Sigmoid colon (tissue), 7 donors: ENCODE measurements around the gene AMN1. TPM values are rescaled to one million over a fixed set of nuclear protein-coding genes. Genes with fewer than 3 reads are reported as not detected.

Experiments used
- DNase-seq: peaks from one replicate; pipeline ENCODE4 v3.0.0-alpha.2; 2019
- H3K27ac ChIP-seq, 4 donors: fragments of 200-600 bp; sonication (generic); one replicate each; pipeline ENCODE4 v1.5.1; 2016 to 2019; ENCODE audit warnings: mild to moderate bottlenecking in 1 of 4
- H3K27me3 ChIP-seq, 3 donors: fragments of 200-600 bp; sonication (generic); one replicate each; pipeline ENCODE4 v1.5.1; 2019; ENCODE audit warnings: mild to moderate bottlenecking in 1 of 3
- H3K36me3 ChIP-seq, 4 donors: fragments of 200-600 bp; sonication (generic); one replicate each; pipeline ENCODE4 v1.5.1; 2016 to 2019
- H3K4me1 ChIP-seq, 4 donors: fragments of 200-600 bp; sonication (generic); one replicate each; pipeline ENCODE4 v1.5.1; 2017 to 2019
- H3K4me3 ChIP-seq, 4 donors: fragments of 200-600 bp; sonication (generic); one replicate each; pipeline ENCODE4 v1.5.1; 2017 to 2019; ENCODE audit warnings: mild to moderate bottlenecking in 2 of 4, moderate library complexity in 1 of 4
- H3K9me3 ChIP-seq, 4 donors: fragments of 200-600 bp in 3 of 4; sonication (generic) in 3 of 4; one replicate each; pipeline versions ENCODE4 v1.5.1 to v1.6.1; 2013 to 2019
- EP300 ChIP-seq, 4 donors: sonication (generic); formaldehyde crosslinking; IDR thresholded peaks; one replicate each; pipeline ENCODE4 v1.6.1; 2017; ENCODE audit warnings: antibody characterized with exemption in 4 of 4
- POLR2A ChIP-seq, 2 donors: fragments of 450-650 bp; IDR thresholded peaks; one replicate each; pipeline ENCODE4 v1.6.1; 2016; ENCODE audit warnings: antibody characterized with exemption in 2 of 2, mild to moderate bottlenecking in 2 of 2, moderate library complexity in 2 of 2
- POLR2AphosphoS5 ChIP-seq, 4 donors: sonication (generic); formaldehyde crosslinking; IDR thresholded peaks; one replicate each; pipeline ENCODE4 v1.6.1; 2017; ENCODE audit warnings: antibody characterized with exemption in 4 of 4
- WGBS, 2 donors: extraction: QIAGEN DNeasy Blood & Tissue Kit; methylation state at CpG; one replicate each; pipeline ENCODE4 v1.1.7; 2013; 5-methylcytosine and 5-hydroxymethylcytosine counted together
- intact Hi-C: fragments of 100-400 bp; cut with DNase I; formaldehyde crosslinking; loops from one replicate; pipeline ENCODE4 v1.15.1; 2023
- polyA plus RNA-seq, 3 donors: library from polyadenylated mRNA; stranded (reverse); fragments of 200-250 nt; gene quantifications; one replicate each; pipeline ENCODE4 v1.2.3, GENCODE V29; 2013
- total RNA-seq, 4 donors: library from RNA; depleted of rRNA; stranded (reverse); fragments of >200 nt; gene quantifications; one replicate each; pipeline ENCODE4 v1.1.0, GENCODE V29; 2016
- TF ChIP-seq, protein P1 (sequence below), 4 experiments: fragments of 450-650 bp in 3 of 4; fragments of 200-600 bp in 1 of 4; IDR thresholded peaks; one replicate each; pipeline ENCODE4 v1.5.1; 2016 to 2019; ENCODE audit warnings: antibody characterized with exemption in 4 of 4, mild to moderate bottlenecking in 3 of 4, moderate library complexity in 2 of 4
- donor health status: healthy with polysubstance abuse.
- donor health status: Bipolar disorder and iron deficiency.
- donor health status: healthy.

The AMN1 gene
- total and polyA plus RNA-seq, 7 donors, result 2.4 to 13.2 (median 10.2) TPM

DNA sequence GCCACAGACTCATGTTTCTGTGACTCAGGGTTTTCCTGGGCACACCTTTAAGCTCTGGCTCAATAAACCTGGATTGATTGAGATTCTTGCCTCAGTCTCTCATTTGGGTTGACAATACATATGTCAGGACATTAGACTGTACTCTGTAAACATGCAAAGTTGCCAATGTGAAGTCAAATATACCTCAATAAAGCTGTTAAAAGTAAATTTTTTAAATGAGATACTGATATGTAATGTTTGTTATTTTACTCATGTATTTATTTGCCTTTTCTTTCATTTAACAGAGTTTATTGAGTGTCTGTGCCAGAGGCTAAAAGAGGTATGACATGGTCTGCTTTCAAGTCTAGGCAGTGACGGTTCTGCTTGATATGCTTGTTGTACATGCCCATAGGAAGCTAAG lies 73.0 kb downstream of the AMN1 start:
- DNase-seq, result no peak
- TF ChIP-seq EP300 (IDR thresholded peaks at IDR 0.05), result no peak
- TF ChIP-seq POLR2A (IDR thresholded peaks at IDR 0.05), result no peak
- no peak for TF ChIP-seq POLR2AphosphoS5 (IDR thresholded peaks at IDR 0.05)
- TF ChIP-seq, protein P1, sequence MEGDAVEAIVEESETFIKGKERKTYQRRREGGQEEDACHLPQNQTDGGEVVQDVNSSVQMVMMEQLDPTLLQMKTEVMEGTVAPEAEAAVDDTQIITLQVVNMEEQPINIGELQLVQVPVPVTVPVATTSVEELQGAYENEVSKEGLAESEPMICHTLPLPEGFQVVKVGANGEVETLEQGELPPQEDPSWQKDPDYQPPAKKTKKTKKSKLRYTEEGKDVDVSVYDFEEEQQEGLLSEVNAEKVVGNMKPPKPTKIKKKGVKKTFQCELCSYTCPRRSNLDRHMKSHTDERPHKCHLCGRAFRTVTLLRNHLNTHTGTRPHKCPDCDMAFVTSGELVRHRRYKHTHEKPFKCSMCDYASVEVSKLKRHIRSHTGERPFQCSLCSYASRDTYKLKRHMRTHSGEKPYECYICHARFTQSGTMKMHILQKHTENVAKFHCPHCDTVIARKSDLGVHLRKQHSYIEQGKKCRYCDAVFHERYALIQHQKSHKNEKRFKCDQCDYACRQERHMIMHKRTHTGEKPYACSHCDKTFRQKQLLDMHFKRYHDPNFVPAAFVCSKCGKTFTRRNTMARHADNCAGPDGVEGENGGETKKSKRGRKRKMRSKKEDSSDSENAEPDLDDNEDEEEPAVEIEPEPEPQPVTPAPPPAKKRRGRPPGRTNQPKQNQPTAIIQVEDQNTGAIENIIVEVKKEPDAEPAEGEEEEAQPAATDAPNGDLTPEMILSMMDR (IDR thresholded peaks at IDR 0.05), result no peak
- Histone ChIP-seq H3K27me3 (no peaks in the 10 kb centered on the region), H3K27ac (no peak overlapping the region), H3K4me1 (peaks cover 0 to 18% (median 12%) of the 10 kb centered on the region in 4 donors), H3K9me3 (no peaks in the 10 kb centered on the region), H3K4me3 (no peak overlapping the region), H3K36me3 (no peaks in the 10 kb centered on the region)
- intact Hi-C loops, result loop anchor here (5.0 kb wide), 2 partner anchors 328 to 1022 kb away; partner anchors contain the start of genes DNM1L and SINHCAF
- 90 to 91% methylated on average over 1 of the region's 1 CpG for WGBS, 2 donors

- WGBS, 2 donors, result 72 to 84% methylated on average over 4 of the region's 4 CpGs
- Histone ChIP-seq H3K4me1 (peaks cover 0 to 16% (median 11%) of the 10 kb centered on the region in 4 donors), H3K9me3 (no peaks in the 10 kb centered on the region), H3K27me3 (no peaks in the 10 kb centered on the region), H3K4me3 (no peak overlapping the region), H3K27ac (no peak overlapping the region), H3K36me3 (no peaks in the 10 kb centered on the region)
- TF ChIP-seq POLR2A (IDR thresholded peaks at IDR 0.05) (no peak), EP300 (IDR thresholded peaks at IDR 0.05) (no peak), POLR2AphosphoS5 (IDR thresholded peaks at IDR 0.05) (no peak)
- TF ChIP-seq, protein P1 (IDR thresholded peaks at IDR 0.05), result no peak
- intact Hi-C loops, result loop anchor here (5.0 kb wide), 2 partner anchors 328 to 1022 kb away; partner anchors contain the start of genes DNM1L and SINHCAF
- no peak for DNase-seq
These were observed 73.6 kb downstream of the AMN1 start for GRCh38 chr12:31655208-31655607.

DNA sequence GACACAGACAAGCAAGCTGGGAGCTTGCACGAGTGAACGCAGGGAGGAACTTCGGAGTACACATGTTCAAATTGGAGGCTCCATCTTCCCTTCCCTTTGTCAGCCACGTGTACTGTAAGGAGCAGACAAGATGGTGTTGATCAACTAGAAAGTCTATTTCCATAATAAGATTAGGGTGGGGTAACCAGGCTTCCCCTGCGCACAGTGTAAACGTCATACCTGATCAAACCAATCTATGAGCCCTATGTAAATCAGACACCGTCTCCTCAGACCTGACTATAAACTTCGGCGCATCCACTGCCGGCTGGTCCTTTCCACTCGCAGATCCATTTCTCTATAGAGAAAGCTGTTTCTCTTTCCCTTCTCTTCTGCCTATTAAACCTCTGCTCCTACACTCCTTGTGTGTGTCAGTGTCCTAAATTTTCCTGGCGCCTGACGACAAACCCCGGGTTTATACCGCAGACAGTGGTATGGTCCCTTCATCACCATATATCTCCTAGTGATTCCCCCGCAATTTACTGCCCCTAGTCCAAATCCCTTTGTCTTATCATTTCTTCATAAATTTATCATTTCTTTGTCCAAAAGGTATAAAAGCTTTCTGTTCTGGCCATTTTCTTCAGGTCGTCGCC lies 76.8 kb downstream of the AMN1 start:
- Histone ChIP-seq H3K4me3 (peak overlapping the region in 3 of 4 donors; percentile 9 to 43 (median 41)), H3K36me3 (no peaks in the 10 kb centered on the region), H3K27me3 (no peaks in the 10 kb centered on the region), H3K27ac (peak overlapping the region in 3 of 4 donors; percentile 68 to 72 (median 69)), H3K4me1 (peaks cover 0 to 12% (median 8%) of the 10 kb centered on the region in 4 donors), H3K9me3 (no peaks in the 10 kb centered on the region)
- no peak for TF ChIP-seq POLR2A (IDR thresholded peaks at IDR 0.05)
- no peak for TF ChIP-seq EP300 (IDR thresholded peaks at IDR 0.05)
- peak in 2 of 4 donors; percentile 45 to 61 for TF ChIP-seq POLR2AphosphoS5 (IDR thresholded peaks at IDR 0.05)
- TF ChIP-seq, protein P1 (IDR thresholded peaks at IDR 0.05), result no peak
- DNase-seq, result no peak
- intact Hi-C loops, result loop anchor here (5.0 kb wide), 2 partner anchors 455 to 660 kb away; partner anchors contain the start of gene BICD1
- WGBS, 2 donors, result 87 to 89% methylated on average over 18 of the region's 18 CpGs

- no peak for DNase-seq
- peaks cover 0 to 12% (median 8%) of the 10 kb centered on the region in 4 donors for H3K4me1 ChIP-seq
- intact Hi-C loops, result loop anchor here (5.0 kb wide), 2 partner anchors 456 to 661 kb away; partner anchors contain the start of gene BICD1
- H3K36me3 ChIP-seq, result no peaks in the 10 kb centered on the region
- no peak for TF ChIP-seq POLR2A (IDR thresholded peaks at IDR 0.05)
- peak in 1 of 4 donors; percentile 50 for TF ChIP-seq EP300 (IDR thresholded peaks at IDR 0.05)
- TF ChIP-seq POLR2AphosphoS5 (IDR thresholded peaks at IDR 0.05), result peak in 1 of 4 donors; percentile 45
- TF ChIP-seq, protein P1 (IDR thresholded peaks at IDR 0.05), result no peak
- H3K27ac ChIP-seq, result peak overlapping the region in 1 of 4 donors; percentile 72
- no peaks in the 10 kb centered on the region for H3K9me3 ChIP-seq
- no peaks in the 10 kb centered on the region for H3K27me3 ChIP-seq
- peak overlapping the region in 2 of 4 donors; percentile 41 to 43 for H3K4me3 ChIP-seq
- WGBS, 2 donors, result 20 to 64% methylated on average over 6 of the region's 6 CpGs
These were observed 77.9 kb downstream of the AMN1 start for GRCh38 chr12:31650918-31651317.
